Astrocyte (in vitro differentiated cells and primary cell): ENCODE data around the gene ZCCHC2.

Experiments
- EZH2 ChIP-seq: IDR thresholded peaks from 2 replicates; pipeline ENCODE4 v1.6.1; 2012; ENCODE audit warnings: mild to moderate bottlenecking, low read length, inconsistent platforms; ENCODE audit not compliant: insufficient read depth
- TF ChIP-seq, protein P1 (sequence below): IDR thresholded peaks from 2 replicates; pipeline ENCODE4 v1.5.1; 2011; ENCODE audit warnings: low read depth, mild to moderate bottlenecking, inconsistent platforms, low read length, moderate library complexity; ENCODE audit not compliant: insufficient read depth

DNA sequence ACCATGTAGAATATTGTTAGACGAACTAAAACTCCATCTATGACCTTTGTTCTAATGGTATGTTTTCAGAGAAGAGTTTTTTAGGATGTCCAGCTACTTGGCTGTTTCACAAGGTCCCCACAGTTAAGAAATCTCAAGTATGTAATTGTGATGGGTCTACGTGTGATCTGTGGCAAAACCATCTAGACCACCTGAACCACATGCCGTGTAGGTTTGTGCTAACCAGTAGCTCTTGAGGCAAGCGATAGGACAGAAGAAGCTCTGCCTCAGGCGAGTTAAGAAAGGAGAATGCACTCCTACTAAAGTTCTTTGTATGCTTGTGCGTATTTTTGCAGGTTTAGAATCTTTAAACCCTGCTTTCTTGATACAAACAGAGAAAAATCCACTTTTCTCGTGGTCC is 13.2 kb downstream of the ZCCHC2 start:
- TF ChIP-seq, protein P1, sequence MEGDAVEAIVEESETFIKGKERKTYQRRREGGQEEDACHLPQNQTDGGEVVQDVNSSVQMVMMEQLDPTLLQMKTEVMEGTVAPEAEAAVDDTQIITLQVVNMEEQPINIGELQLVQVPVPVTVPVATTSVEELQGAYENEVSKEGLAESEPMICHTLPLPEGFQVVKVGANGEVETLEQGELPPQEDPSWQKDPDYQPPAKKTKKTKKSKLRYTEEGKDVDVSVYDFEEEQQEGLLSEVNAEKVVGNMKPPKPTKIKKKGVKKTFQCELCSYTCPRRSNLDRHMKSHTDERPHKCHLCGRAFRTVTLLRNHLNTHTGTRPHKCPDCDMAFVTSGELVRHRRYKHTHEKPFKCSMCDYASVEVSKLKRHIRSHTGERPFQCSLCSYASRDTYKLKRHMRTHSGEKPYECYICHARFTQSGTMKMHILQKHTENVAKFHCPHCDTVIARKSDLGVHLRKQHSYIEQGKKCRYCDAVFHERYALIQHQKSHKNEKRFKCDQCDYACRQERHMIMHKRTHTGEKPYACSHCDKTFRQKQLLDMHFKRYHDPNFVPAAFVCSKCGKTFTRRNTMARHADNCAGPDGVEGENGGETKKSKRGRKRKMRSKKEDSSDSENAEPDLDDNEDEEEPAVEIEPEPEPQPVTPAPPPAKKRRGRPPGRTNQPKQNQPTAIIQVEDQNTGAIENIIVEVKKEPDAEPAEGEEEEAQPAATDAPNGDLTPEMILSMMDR = no peak
- no peak for TF ChIP-seq EZH2
